ENCODE data around the gene HS3ST4. TPM values are rescaled to one million over a fixed set of nuclear protein-coding genes. Genes with fewer than 3 reads are reported as not detected.

The HS3ST4 gene
- total and polyA plus RNA-seq, 2 donors (not counting 3 experiments of a cell fraction or from before 2014, with no cell fraction given): not detected

DNA sequence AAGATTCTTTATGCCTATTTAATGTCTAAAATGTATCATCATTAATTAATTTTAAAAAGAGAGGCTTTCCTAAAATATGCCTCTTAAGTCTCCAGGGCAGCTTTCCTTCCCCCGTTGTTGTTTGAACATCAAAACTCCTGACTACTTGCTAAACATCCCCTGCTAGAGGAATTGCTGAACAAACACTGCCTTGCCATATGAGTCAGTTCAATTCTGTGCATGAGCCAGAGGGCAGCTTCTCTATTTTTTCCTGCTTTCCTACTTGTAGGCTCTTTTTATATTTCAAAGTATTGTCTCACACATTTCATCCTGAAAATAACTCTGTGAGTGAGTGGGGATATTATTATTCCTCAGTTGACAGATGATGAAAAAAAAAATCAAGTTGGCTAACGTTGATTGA lies 143.4 kb downstream of the HS3ST4 start:
- H4K20me1 ChIP-seq (replicated peaks; ENCODE audit: control insufficient read depth, extremely low read depth, insufficient read depth, low read length): no peaks in the 10 kb centered on the region
- H3K27me3 ChIP-seq (ENCODE audit: control insufficient read depth in 2 of 2, insufficient read depth in 2 of 2, low read length in 2 of 2): no peaks in the 10 kb centered on the region
- no peak overlapping the region for H3K27ac ChIP-seq (ENCODE audit: insufficient read depth, low read depth, low read length)
- CTCF ChIA-PET: no interaction called here
- dilution Hi-C loops (cut with MboI; ENCODE audit: extremely low pct_ligation_motif_present, low sequenced_read_pairs): no loop called here
- FAIRE-seq: no peak
- DNase-seq (ENCODE audit: low read depth, low spot score): no peak
- intact Hi-C loops (cut with micrococcal nuclease): no loop called here
- no peaks in the 10 kb centered on the region for H3K9me3 ChIP-seq (replicated peaks; ENCODE audit: control insufficient read depth, insufficient read depth, low read length)
- no peak overlapping the region for H2AFZ ChIP-seq (ENCODE audit: low read depth, low read length)
- POLR2A ChIA-PET: no interaction called here
- no peak for TF ChIP-seq EZH2 (IDR thresholded peaks at IDR 0.05; ENCODE audit: borderline replicate concordance, low read depth, low read length, severe bottlenecking)
- no peak for TF ChIP-seq POLR2A (IDR thresholded peaks at IDR 0.05; ENCODE audit: low read depth, low read length)
- no peak for TF ChIP-seq MYC (IDR thresholded peaks at IDR 0.05; ENCODE audit: low read depth, low read length)
- TF ChIP-seq, protein P1, sequence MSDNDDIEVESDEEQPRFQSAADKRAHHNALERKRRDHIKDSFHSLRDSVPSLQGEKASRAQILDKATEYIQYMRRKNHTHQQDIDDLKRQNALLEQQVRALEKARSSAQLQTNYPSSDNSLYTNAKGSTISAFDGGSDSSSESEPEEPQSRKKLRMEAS (IDR thresholded peaks at IDR 0.05; ENCODE audit: insufficient read depth, insufficient read length): no peak
- no peak for TF ChIP-seq JUN (IDR thresholded peaks at IDR 0.05; ENCODE audit: borderline replicate concordance, insufficient read depth, insufficient read length, low read depth)
- TF ChIP-seq POLR2AphosphoS5 (IDR thresholded peaks at IDR 0.05; ENCODE audit: insufficient read depth, low read depth, low read length): no peak
- TF ChIP-seq FOS (IDR thresholded peaks at IDR 0.05; ENCODE audit: borderline replicate concordance, insufficient read depth, low read length): no peak
- TF ChIP-seq GATA2 (IDR thresholded peaks at IDR 0.05; ENCODE audit: insufficient read depth, insufficient read length, low read depth, low read length): no peak
- TF ChIP-seq, protein P2, sequence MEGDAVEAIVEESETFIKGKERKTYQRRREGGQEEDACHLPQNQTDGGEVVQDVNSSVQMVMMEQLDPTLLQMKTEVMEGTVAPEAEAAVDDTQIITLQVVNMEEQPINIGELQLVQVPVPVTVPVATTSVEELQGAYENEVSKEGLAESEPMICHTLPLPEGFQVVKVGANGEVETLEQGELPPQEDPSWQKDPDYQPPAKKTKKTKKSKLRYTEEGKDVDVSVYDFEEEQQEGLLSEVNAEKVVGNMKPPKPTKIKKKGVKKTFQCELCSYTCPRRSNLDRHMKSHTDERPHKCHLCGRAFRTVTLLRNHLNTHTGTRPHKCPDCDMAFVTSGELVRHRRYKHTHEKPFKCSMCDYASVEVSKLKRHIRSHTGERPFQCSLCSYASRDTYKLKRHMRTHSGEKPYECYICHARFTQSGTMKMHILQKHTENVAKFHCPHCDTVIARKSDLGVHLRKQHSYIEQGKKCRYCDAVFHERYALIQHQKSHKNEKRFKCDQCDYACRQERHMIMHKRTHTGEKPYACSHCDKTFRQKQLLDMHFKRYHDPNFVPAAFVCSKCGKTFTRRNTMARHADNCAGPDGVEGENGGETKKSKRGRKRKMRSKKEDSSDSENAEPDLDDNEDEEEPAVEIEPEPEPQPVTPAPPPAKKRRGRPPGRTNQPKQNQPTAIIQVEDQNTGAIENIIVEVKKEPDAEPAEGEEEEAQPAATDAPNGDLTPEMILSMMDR (IDR thresholded peaks at IDR 0.05; ENCODE audit: extremely low read depth in 1 of 2, insufficient read depth in 1 of 2, low read depth in 1 of 2, low read length in 2 of 2): no peak
- no peaks in the 10 kb centered on the region for H3K4me1 ChIP-seq (ENCODE audit: control insufficient read depth, extremely low read depth, insufficient read depth, low read length)
- no TSS peak for BruUV-seq (replicated peaks)
- H3K9me1 ChIP-seq (replicated peaks; ENCODE audit: control insufficient read depth, extremely low read depth, insufficient read depth, low read length): no peaks in the 10 kb centered on the region
- H3K4me2 ChIP-seq (ENCODE audit: insufficient read depth, low read length): no peak overlapping the region
- H3K36me3 ChIP-seq (ENCODE audit: control insufficient read depth in 2 of 2, extremely low read depth in 1 of 2, insufficient read depth in 2 of 2, low read length in 2 of 2): no peaks in the 10 kb centered on the region
- H3K4me3 ChIP-seq (replicated peaks in 1 of 3; ENCODE audit: insufficient read depth in 1 of 3, low read depth in 1 of 3, low read length in 3 of 3): no peak overlapping the region
- H3K79me2 ChIP-seq (ENCODE audit: control insufficient read depth, insufficient read depth, low read length): no peaks in the 10 kb centered on the region
- no peak overlapping the region for H3K9ac ChIP-seq (replicated peaks; ENCODE audit: extremely low read depth, insufficient read depth, low read length)

Data from endothelial cell of umbilical vein (primary cell).